Activated naive CD4-positive, alpha-beta T cell treated with anti-CD3 and anti-CD28 coated beads for 36 hours (primary cell): ENCODE data around the gene ZNF423. TPM values are rescaled to one million over a fixed set of nuclear protein-coding genes. Genes with fewer than 3 reads are reported as not detected.

Experiments
- CTCF ChIA-PET: fragments of 350-600 bp; sonication (Branson Sonifier 250); formaldehyde crosslinking; loops from one replicate; lab custom pipeline; 2021; ENCODE audit warnings: antibody characterized with exemption; lab: Charles Lee
- DNase-seq: peaks from one replicate; pipeline ENCODE4 v3.0.0-alpha.2; 2020
- H3K27ac Mint-ChIP-seq: one replicate; pipeline ENCODE4 v1.8.0; 2021; ENCODE audit warnings: mild to moderate bottlenecking, mixed read lengths
- H3K27me3 Mint-ChIP-seq: one replicate; pipeline ENCODE4 v1.8.0; 2021; ENCODE audit warnings: low read depth, mixed read lengths
- H3K36me3 Mint-ChIP-seq: one replicate; pipeline ENCODE4 v1.8.0; 2021; ENCODE audit warnings: low read depth, mixed read lengths
- H3K4me1 Mint-ChIP-seq: one replicate; pipeline ENCODE4 v1.8.0; 2021; ENCODE audit warnings: low read depth, mixed read lengths
- H3K4me3 Mint-ChIP-seq: one replicate; pipeline ENCODE4 v1.8.0; 2021; ENCODE audit warnings: mild to moderate bottlenecking, moderate library complexity, mixed read lengths
- H3K9me3 Mint-ChIP-seq: one replicate; pipeline ENCODE4 v1.8.0; 2021; ENCODE audit warnings: mixed read lengths
- intact Hi-C: fragments of 100-400 bp; cut with micrococcal nuclease; formaldehyde crosslinking; loops from one replicate; pipeline ENCODE4 v1.15.1; 2023
- total RNA-seq, 2 experiments: library from RNA; stranded (reverse); gene quantifications; one replicate each; pipeline ENCODE4 v1.2.3, GENCODE V29; 2021

Gene ZNF423
- total RNA-seq, 2 experiments from 2014 or later, result 0.05 TPM; not detected in 1

DNA sequence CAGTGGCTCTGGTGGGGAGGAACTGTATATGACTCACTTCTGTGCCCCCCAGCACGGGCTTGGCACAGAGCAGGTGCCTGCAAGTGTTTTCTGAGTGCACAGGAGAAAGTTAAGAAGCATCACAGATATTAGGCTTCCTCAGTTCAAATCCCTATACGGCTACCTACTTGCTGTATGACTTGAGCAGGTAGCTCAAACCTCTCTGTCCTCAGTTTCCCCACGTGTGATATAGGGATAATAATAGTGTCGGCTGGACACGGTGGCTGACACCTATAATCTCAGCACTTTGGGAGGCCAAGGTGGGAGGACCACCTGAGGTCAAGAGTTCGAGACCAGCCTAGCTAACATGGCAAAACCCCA, 386.6 kb downstream of the ZNF423 start:
- no peak for DNase-seq
- peaks cover 8% of the 10 kb centered on the region for H3K4me1 Mint-ChIP-seq
- H3K9me3 Mint-ChIP-seq, result no peaks in the 10 kb centered on the region
- intact Hi-C loops, result no loop called here
- H3K27ac Mint-ChIP-seq, result no peak overlapping the region
- no peaks in the 10 kb centered on the region for H3K36me3 Mint-ChIP-seq
- CTCF ChIA-PET, result no interaction called here
- H3K4me3 Mint-ChIP-seq, result no peak overlapping the region
- no peaks in the 10 kb centered on the region for H3K27me3 Mint-ChIP-seq

DNA sequence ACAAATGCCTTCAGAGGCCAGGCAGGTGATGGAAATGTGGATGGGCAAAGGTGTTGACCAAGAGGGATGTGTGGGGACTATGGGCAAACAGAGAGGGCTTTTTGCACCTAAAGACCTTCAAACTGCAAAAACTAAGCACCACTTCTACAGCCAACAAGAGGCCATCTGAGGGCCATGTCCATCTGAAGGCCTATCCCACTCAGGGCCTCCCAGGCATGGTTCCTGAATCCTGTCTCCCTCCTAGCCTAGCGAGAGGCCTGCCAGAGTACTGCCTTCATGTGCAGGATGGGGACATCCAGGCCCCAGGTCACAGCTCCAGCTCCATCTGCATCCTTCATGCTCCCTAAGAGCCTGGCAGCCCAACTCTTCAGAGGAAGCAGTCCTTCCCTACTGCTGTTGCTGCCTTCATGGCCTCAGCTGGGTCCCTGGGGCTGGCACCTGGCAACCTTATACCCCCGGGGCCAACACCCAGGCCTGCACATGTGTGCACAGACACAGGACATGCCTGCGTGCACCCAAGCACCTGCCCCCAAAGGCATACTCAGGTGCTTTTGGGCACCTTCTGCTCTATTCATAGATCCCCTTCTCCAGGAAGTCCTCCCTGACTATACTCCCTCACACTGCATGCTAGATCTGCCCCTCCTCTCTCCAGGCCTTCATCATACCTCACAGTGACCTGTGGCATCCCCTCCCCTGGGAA, 387.2 kb downstream of the ZNF423 start:
- intact Hi-C loops, result no loop called here
- CTCF ChIA-PET, result no interaction called here
- H3K9me3 Mint-ChIP-seq, result no peaks in the 10 kb centered on the region
- DNase-seq, result no peak
- no peaks in the 10 kb centered on the region for H3K36me3 Mint-ChIP-seq
- peaks cover 13% of the 10 kb centered on the region for H3K4me1 Mint-ChIP-seq
- no peaks in the 10 kb centered on the region for H3K27me3 Mint-ChIP-seq
- no peak overlapping the region for H3K4me3 Mint-ChIP-seq
- no peak overlapping the region for H3K27ac Mint-ChIP-seq

DNA sequence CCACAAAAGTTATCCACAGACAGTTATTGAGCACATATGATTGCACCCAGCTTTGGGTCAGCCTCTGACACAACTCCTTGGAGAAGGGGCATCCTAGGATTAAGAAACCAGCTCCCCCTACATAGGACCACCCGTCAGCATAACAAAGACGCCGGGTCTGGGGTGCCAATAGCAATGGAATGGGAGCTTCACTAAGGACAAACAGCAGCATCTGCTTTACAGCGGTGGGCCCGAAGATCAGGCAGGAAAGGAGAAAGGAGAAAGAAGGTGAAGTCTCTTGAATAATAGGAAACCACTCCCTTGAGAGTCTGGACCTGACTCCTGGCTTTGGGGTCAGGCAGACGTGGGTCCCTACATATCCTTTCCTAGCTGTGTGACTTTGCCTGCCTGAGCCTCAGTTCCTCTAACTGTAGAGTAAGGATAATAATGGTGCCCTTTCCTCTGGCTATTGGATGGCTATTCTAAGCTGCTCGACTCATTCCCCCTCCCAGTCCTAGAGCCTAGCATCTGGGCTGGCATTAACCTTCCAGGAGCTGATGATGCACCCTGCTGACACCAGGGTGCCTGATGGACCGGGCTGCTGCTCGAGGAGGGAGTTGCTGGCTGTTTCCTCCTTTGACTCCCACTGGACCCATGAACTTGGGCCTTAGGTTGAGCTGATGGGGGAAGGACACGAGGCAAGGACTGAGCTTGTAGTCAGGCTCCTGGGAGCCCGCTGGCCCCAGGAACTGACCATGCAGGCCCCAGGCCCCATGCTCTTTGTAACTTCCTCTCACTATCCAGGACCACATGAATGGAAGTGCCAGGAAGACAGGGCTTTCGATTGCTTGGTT, 388.2 kb downstream of the ZNF423 start:
- Mint-ChIP-seq H3K27ac (no peak overlapping the region), H3K27me3 (no peaks in the 10 kb centered on the region), H3K4me1 (peaks cover 23% of the 10 kb centered on the region), H3K9me3 (no peaks in the 10 kb centered on the region), H3K36me3 (no peaks in the 10 kb centered on the region), H3K4me3 (no peak overlapping the region)
- intact Hi-C loops, result no loop called here
- no peak for DNase-seq
- CTCF ChIA-PET, result no interaction called here

DNA sequence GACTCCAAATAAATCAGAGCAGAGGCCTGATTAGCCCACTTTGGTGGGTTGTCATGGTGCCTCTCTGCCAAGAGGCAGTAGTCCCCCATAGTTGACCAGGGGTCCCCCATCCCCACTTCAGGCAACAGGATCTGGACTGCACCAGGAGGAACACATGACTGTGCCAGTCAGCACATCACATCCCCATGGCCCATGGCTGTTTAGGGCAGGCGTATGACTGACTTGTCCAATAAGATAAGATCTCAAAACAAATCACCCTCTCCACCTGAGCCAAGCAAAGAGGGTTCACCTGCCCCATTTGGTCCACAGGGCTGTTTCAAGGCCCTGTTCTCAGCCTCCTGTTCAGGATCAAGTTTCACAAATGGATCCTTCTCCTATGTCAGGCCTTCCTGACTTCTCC, 389.0 kb downstream of the ZNF423 start:
- Mint-ChIP-seq H3K36me3 (no peaks in the 10 kb centered on the region), H3K9me3 (no peaks in the 10 kb centered on the region), H3K4me1 (peaks cover 32% of the 10 kb centered on the region), H3K4me3 (no peak overlapping the region), H3K27ac (no peak overlapping the region), H3K27me3 (no peaks in the 10 kb centered on the region)
- intact Hi-C loops, result no loop called here
- DNase-seq, result no peak
- CTCF ChIA-PET, result no interaction called here

DNA sequence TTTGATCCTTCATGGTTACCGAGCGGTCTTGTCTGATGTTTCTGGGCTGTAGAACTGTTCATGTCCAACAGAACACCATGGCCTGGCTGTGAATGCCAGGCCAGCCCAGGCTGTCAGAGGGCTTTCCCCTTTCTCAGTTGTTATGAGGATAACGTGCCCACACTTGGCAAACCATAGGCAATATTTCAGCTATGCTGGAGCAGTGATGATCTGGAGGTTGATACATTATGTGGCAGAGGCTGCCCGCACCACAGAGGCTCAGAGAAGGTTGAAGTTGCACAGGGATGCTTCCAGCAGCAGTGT, 389.4 kb downstream of the ZNF423 start:
- intact Hi-C loops, result no loop called here
- H3K27ac Mint-ChIP-seq, result no peak overlapping the region

DNA sequence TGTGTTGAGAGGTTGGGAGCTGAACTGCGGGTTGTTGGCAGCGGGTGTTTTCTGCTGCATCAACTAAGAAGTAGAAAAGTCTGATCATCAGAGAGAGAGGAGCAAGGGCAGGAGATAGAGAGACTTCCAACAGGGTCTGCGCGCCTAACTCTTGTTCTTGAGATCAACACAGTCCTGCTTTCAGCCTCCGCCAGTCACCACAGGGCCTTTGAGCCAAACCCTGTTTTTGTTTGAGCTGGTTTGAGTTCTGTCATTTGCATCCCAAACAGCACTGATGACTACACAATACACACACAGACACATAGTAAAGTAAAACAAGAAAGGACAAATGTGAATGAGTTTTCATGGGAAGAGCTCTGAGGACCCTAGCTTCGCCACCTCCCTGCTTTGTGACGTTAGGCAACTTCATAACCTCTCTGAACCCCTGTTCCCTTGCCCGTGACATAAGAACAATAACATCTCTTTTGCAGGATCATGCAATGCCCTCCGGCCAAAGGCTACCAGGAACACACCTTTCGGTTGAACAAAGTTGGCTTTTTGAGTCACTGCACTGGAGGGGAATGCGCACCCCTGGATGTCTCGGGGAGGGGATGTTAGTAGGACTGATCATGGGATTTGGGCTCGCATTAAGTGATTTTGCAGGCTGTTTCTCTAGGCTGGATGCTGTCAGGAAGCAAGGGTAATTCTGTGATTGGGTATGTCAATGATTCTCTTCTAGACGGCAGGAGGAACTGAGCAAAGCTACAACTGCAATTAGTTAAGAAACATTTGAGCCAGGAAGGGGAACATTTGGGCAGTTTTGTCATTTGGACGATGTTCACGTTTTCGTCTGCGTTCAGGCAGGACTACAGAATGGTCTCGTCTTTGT, 390.0 kb downstream of the ZNF423 start:
- Mint-ChIP-seq H3K27me3 (no peaks in the 10 kb centered on the region), H3K9me3 (no peaks in the 10 kb centered on the region), H3K36me3 (no peaks in the 10 kb centered on the region), H3K4me1 (peaks cover 38% of the 10 kb centered on the region), H3K4me3 (no peak overlapping the region), H3K27ac (no peak overlapping the region)
- CTCF ChIA-PET, result interaction anchor here (0.5 to 0.8 kb wide), 2 partner anchors 25 to 524 kb away, joined by 3 read pairs; no protein-coding TSS in a partner anchor
- DNase-seq, result no peak
- intact Hi-C loops, result no loop called here

More for the DNA sequence above, 389.4 kb downstream of the ZNF423 start:
- H3K27me3 Mint-ChIP-seq, result no peaks in the 10 kb centered on the region
- H3K9me3 Mint-ChIP-seq, result no peaks in the 10 kb centered on the region
- H3K4me3 Mint-ChIP-seq, result no peak overlapping the region
- CTCF ChIA-PET, result no interaction called here
- H3K36me3 Mint-ChIP-seq, result no peaks in the 10 kb centered on the region
- DNase-seq, result no peak
- peaks cover 35% of the 10 kb centered on the region for H3K4me1 Mint-ChIP-seq

DNA sequence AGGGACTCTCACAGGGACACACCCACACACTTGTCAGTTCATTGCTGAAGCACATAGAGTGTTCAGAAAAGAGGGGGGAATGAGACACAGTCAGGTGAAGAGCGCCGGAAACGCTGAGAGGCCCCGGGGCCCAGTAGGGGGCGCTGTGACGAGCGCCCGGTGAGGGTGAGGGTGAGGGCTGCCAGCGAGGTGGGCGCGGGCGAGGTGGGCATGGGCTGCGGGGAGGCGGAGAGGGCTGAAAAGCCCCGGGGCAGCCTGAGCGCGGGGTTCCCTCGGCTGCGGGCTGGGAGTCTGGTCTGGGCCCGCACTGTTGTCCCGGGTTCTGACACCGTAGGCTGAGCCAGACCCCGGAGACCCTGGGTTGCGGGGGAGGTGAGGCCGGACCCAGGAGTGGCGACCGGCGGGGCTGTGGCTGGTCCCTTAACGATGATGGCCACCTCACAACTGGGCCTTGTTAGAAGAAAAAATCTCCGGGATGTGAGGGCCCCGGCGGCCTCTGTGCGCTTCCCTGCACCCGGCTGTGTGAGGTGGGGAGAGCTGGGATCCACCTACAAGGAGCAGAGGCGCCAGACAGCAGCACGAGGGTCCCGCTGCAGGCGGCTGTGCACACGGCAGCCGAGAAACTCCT, 390.9 kb downstream of the ZNF423 start:
- Mint-ChIP-seq H3K27me3 (no peaks in the 10 kb centered on the region), H3K4me1 (peaks cover 44% of the 10 kb centered on the region), H3K27ac (peak overlapping the region; percentile 52), H3K4me3 (no peak overlapping the region), H3K36me3 (no peaks in the 10 kb centered on the region), H3K9me3 (no peaks in the 10 kb centered on the region)
- DNase-seq, result peak; percentile 42
- CTCF ChIA-PET, result no interaction called here
- intact Hi-C loops, result loop anchor here (5.0 kb wide), 1 partner anchor 62 kb away; no protein-coding TSS in a partner anchor

DNA sequence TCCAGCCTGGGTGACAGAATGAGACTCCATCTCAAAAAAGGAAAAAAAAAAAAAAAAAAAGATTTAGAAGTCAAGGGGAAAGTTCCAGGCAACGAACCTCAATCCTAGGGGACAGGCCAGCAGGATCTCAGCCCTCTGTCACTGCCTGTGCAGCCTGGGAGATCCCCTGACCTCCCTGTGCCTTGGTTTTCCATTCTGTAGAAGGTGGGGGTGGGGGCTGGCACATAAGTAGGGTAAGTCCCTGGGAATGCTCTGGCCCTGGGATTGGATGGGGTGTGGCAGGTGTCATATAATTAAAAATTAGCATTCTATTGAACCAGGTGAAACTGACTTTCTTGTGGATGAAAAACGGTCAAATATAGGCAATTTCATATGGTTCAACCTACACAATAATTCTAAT, 391.8 kb downstream of the ZNF423 start:
- Mint-ChIP-seq H3K4me1 (peaks cover 44% of the 10 kb centered on the region), H3K9me3 (no peaks in the 10 kb centered on the region), H3K27ac (peak overlapping the region; percentile 50), H3K27me3 (no peaks in the 10 kb centered on the region), H3K36me3 (no peaks in the 10 kb centered on the region), H3K4me3 (no peak overlapping the region)
- no peak for DNase-seq
- intact Hi-C loops, result loop anchor here (5.0 kb wide), 1 partner anchor 63 kb away; no protein-coding TSS in a partner anchor
- CTCF ChIA-PET, result interaction anchor here (1.0 kb wide), 1 partner anchor 18 kb away, joined by 3 read pairs; no protein-coding TSS in a partner anchor

DNA sequence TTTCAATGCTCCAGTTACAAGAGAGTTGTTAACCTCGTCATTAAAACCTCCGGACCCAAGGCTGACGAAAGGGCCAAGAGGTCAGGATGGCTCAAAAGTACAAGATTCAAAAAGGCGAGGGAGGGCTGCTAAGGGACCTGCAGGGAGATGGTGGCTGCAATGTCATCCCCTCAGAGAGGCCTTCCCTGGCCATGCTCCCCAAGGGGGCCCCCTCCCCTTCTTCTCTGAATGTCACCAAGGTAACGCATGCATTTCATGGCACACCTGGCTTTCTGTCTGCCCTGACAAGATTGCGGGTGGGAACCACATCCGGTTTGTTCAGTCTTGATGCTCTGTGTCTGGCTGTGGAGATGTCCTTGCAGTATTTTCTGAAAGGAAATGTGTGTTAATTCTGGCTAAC, 392.4 kb downstream of the ZNF423 start:
- DNase-seq, result peak; percentile 92
- CTCF ChIA-PET, result interaction anchor here (1.0 kb wide), 2 partner anchors 18 to 56 kb away, joined by 3 read pairs; no protein-coding TSS in a partner anchor
- peaks cover 44% of the 10 kb centered on the region for H3K4me1 Mint-ChIP-seq
- intact Hi-C loops, result loop anchor here (1.0 to 5.0 kb wide), 2 partner anchors 22 to 64 kb away; no protein-coding TSS in a partner anchor
- no peaks in the 10 kb centered on the region for H3K9me3 Mint-ChIP-seq
- H3K27me3 Mint-ChIP-seq, result no peaks in the 10 kb centered on the region
- H3K4me3 Mint-ChIP-seq, result peak overlapping the region; percentile 7
- peak overlapping the region; percentile 50 for H3K27ac Mint-ChIP-seq
- H3K36me3 Mint-ChIP-seq, result no peaks in the 10 kb centered on the region

DNA sequence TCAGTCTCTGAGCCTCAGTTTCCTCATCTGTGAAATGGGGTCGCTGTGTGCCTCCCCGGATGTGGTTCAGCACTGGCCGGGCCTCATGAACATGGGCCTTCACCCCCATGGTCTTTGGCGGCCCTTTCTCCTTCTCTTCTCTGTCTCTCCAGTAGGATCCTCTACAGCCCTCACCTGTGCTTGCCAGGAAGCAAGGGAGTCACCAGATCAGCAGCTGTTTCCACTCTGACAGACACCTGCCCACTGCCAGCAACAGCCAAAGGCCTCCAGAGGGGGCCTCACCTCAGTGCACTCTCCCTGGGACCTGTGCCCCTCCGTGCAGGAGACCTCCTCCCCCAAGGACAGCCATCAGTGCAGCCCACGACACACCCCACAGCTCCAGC, 392.9 kb downstream of the ZNF423 start:
- no peaks in the 10 kb centered on the region for H3K27me3 Mint-ChIP-seq
- CTCF ChIA-PET, result interaction anchor here (1.0 kb wide), 2 partner anchors 17 to 55 kb away, joined by 3 read pairs; no protein-coding TSS in a partner anchor
- H3K36me3 Mint-ChIP-seq, result no peaks in the 10 kb centered on the region
- H3K9me3 Mint-ChIP-seq, result no peaks in the 10 kb centered on the region
- intact Hi-C loops, result loop anchor here (1.0 to 5.0 kb wide), 2 partner anchors 22 to 64 kb away; no protein-coding TSS in a partner anchor
- H3K27ac Mint-ChIP-seq, result peak overlapping the region; percentile 50
- peaks cover 44% of the 10 kb centered on the region for H3K4me1 Mint-ChIP-seq
- DNase-seq, result peak; percentile 41
- H3K4me3 Mint-ChIP-seq, result peak overlapping the region; percentile 7

DNA sequence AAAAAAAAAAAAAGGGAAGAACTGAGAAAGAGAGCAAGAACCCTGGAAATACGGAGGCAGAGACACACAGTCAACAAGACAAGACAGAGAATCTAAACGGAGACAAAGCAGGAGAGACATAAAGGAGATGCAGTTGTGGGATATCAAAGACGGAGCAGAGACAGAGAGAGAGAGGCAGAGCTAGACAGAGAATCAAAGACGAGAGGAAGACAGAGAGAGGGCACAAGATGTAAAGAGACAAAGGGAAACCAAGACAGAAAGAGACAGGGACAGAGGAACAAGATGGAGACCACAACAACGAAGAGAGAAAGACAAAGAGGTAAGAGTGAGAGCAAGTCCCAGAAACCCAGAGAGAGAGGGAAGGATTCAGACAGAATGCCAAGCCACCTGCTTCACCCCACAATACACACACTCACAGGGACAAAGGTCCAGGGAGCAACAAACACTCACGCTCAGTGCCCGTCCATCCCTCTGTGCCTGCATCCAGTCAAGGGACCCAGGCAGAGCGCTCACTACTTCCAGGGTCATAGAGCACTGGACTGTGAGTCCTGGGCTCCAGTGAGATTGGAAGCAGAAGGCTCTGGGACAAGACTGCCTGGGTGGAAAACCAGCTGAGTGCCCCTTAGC, 393.4 kb downstream of the ZNF423 start:
- Mint-ChIP-seq H3K27ac (peak overlapping the region; percentile 71), H3K36me3 (no peaks in the 10 kb centered on the region), H3K4me1 (peaks cover 44% of the 10 kb centered on the region), H3K9me3 (no peaks in the 10 kb centered on the region), H3K4me3 (peak overlapping the region; percentile 44), H3K27me3 (no peaks in the 10 kb centered on the region)
- DNase-seq, result no peak
- intact Hi-C loops, result loop anchor here (5.0 kb wide), 1 partner anchor 65 kb away; no protein-coding TSS in a partner anchor
- CTCF ChIA-PET, result interaction anchor here (0.7 to 1.0 kb wide), 3 partner anchors 55 to 93 kb away, joined by 3 to 4 read pairs (median 3); no protein-coding TSS in a partner anchor
